CD14-positive monocyte (primary cell): ENCODE measurements around the gene ARHGAP15. TPM values are rescaled to one million over a fixed set of nuclear protein-coding genes. Genes with fewer than 3 reads are reported as not detected.

Experiments used
- DNase-seq, 3 donors: peaks; one replicate each; pipeline ENCODE4 v3.0.0-alpha.2; 2011 to 2022
- H2AFZ ChIP-seq: 2 replicates; pipeline ENCODE4 v1.6.0; 2012; ENCODE audit warnings: mild to moderate bottlenecking, low read depth, low read length, inconsistent platforms; ENCODE audit not compliant: insufficient read depth, poor library complexity, severe bottlenecking
- H3K27ac ChIP-seq, 2 donors: 1 replicate in 1 of 2; 2 replicates in 1 of 2; pipeline ENCODE4 v1.5.1; 2012 to 2013; ENCODE audit warnings: low read length in 2 of 2, control low read depth in 1 of 2, inconsistent platforms in 1 of 2, low read depth in 1 of 2, mild to moderate bottlenecking in 1 of 2
- H3K27me3 ChIP-seq, 2 donors: one replicate each; pipeline versions ENCODE4 v1.6.0 to v1.6.1; 2011 to 2013; ENCODE audit warnings: low read length in 2 of 2; ENCODE audit not compliant: control insufficient read depth in 2 of 2, insufficient read depth in 2 of 2
- H3K36me3 ChIP-seq, 2 donors: replicated peaks in 1 of 2; 1 replicate in 1 of 2; 2 replicates in 1 of 2; pipeline versions ENCODE4 v1.5.1 to v1.6.1; 2012 to 2013; ENCODE audit warnings: low read length in 2 of 2, control low read depth in 1 of 2, inconsistent platforms in 1 of 2, mild to moderate bottlenecking in 1 of 2; ENCODE audit not compliant: insufficient read depth in 2 of 2, control insufficient read depth in 1 of 2
- H3K4me1 ChIP-seq, 2 donors: 1 replicate in 1 of 2; 2 replicates in 1 of 2; pipeline versions ENCODE4 v1.5.1 to v1.6.1; 2012 to 2013; ENCODE audit warnings: low read length in 2 of 2, control low read depth in 1 of 2, inconsistent platforms in 1 of 2, mild to moderate bottlenecking in 1 of 2, moderate library complexity in 1 of 2; ENCODE audit not compliant: insufficient read depth in 2 of 2, control insufficient read depth in 1 of 2
- H3K4me2 ChIP-seq: replicated peaks from 2 replicates; pipeline ENCODE3; 2012; ENCODE audit warnings: low read length, moderate library complexity, mild to moderate bottlenecking; ENCODE audit not compliant: poor library complexity, severe bottlenecking; ENCODE audit errors: extremely low read depth
- H3K4me3 ChIP-seq, 3 experiments: fragments of 200-600 bp in 1 of 3; sonication (generic) in 1 of 3; replicated peaks in 1 of 3; 1 replicate in 2 of 3; 2 replicates in 1 of 3; pipeline ENCODE4 v1.5.1; 2011 to 2013; ENCODE audit warnings: low read length in 3 of 3, mild to moderate bottlenecking in 3 of 3, control low read depth in 2 of 3, low read depth in 2 of 3, inconsistent platforms in 1 of 3, moderate library complexity in 1 of 3
- H3K79me2 ChIP-seq: 2 replicates; pipeline ENCODE4 v1.6.0; 2012; ENCODE audit warnings: mild to moderate bottlenecking, control low read depth, inconsistent platforms, low read length, moderate library complexity; ENCODE audit not compliant: insufficient read depth
- H3K9ac ChIP-seq: 2 replicates; pipeline ENCODE4 v1.6.0; 2017; ENCODE audit warnings: low read length, mild to moderate bottlenecking; ENCODE audit not compliant: insufficient read depth, poor library complexity, severe bottlenecking
- H3K9me3 ChIP-seq, 2 donors: replicated peaks in 1 of 2; 1 replicate in 1 of 2; 2 replicates in 1 of 2; pipeline versions ENCODE4 v1.5.1 to v1.6.1; 2012 to 2013; ENCODE audit warnings: low read length in 2 of 2, control low read depth in 1 of 2; ENCODE audit not compliant: control insufficient read depth in 1 of 2, insufficient read depth in 1 of 2
- H4K20me1 ChIP-seq: 2 replicates; pipeline ENCODE4 v1.6.0; 2012; ENCODE audit warnings: mild to moderate bottlenecking, low read length, control low read depth, moderate library complexity; ENCODE audit not compliant: insufficient read depth
- H3K27ac Mint-ChIP-seq, 7 donors: one replicate each; pipeline ENCODE4 v1.8.0; 2020; ENCODE audit warnings: mild to moderate bottlenecking in 7 of 7, mixed read lengths in 7 of 7, moderate library complexity in 6 of 7, inconsistent platforms in 2 of 7
- H3K27me3 Mint-ChIP-seq, 3 donors: one replicate each; pipeline ENCODE4 v1.8.0; 2021 to 2022; ENCODE audit warnings: low read depth in 3 of 3, mild to moderate bottlenecking in 3 of 3, mixed read lengths in 3 of 3, moderate library complexity in 3 of 3, inconsistent platforms in 1 of 3
- H3K36me3 Mint-ChIP-seq, 2 donors: one replicate each; pipeline ENCODE4 v1.8.0; 2020; ENCODE audit warnings: mixed read lengths in 2 of 2, inconsistent platforms in 1 of 2, mild to moderate bottlenecking in 1 of 2
- H3K4me1 Mint-ChIP-seq: one replicate; pipeline ENCODE4 v1.8.0; 2020; ENCODE audit warnings: mild to moderate bottlenecking, mixed read lengths
- H3K4me3 Mint-ChIP-seq, 2 donors: one replicate each; pipeline ENCODE4 v1.8.0; 2020; ENCODE audit warnings: mild to moderate bottlenecking in 2 of 2, mixed read lengths in 2 of 2, moderate library complexity in 1 of 2
- H3K9me3 Mint-ChIP-seq, 7 donors: one replicate each; pipeline ENCODE4 v1.8.0; 2020 to 2022; ENCODE audit warnings: mixed read lengths in 7 of 7, mild to moderate bottlenecking in 6 of 7, moderate library complexity in 6 of 7, inconsistent platforms in 2 of 7
- CTCF ChIP-seq: fragments of 200-600 bp; IDR thresholded peaks from one replicate; pipeline ENCODE4 v1.8.0; 2022; ENCODE audit warnings: antibody characterized with exemption, mild to moderate bottlenecking
- WGBS: methylation state at CpG from one replicate; pipeline ENCODE4 v1.1.5; 2013; ENCODE audit warnings: missing lambda C conversion rate; ENCODE audit not compliant: insufficient coverage; 5-methylcytosine and 5-hydroxymethylcytosine counted together
- intact Hi-C, 2 donors: fragments of 100-400 bp; cut with micrococcal nuclease; formaldehyde crosslinking; loops; one replicate each; pipeline versions ENCODE4 v1.15.0 to v1.15.1; 2023
- polyA plus RNA-seq, 3 donors: library from polyadenylated mRNA; depleted of rRNA in 1 of 3; unstranded in 2 of 3; stranded (reverse) in 1 of 3; fragments of 300-500 nt in 2 of 3; fragments of >200 nt in 1 of 3; fragmentation: Illumina TruSeq in 2 of 3; gene quantifications; 1 replicate in 2 of 3; 2 replicates in 1 of 3; pipeline ENCODE4 v1.2.3, GENCODE V29; 2012 to 2021

ARHGAP15 gene
- polyA plus RNA-seq, 3 donors: 35.4 to 50.9 (median 50.7) TPM

GRCh38 chr2:143434445-143434844, 305.2 kb downstream of the ARHGAP15 start:
- no peak overlapping the region for H3K4me3 Mint-ChIP-seq
- no peak overlapping the region for H3K4me2 ChIP-seq
- no peak overlapping the region for H3K27ac ChIP-seq
- DNase-seq: no peak
- H3K9ac ChIP-seq: no peak overlapping the region
- H3K27me3 Mint-ChIP-seq: no peaks in the 10 kb centered on the region
- no peak overlapping the region for H3K4me3 ChIP-seq
- H4K20me1 ChIP-seq: no peaks in the 10 kb centered on the region
- H3K4me1 Mint-ChIP-seq: no peaks in the 10 kb centered on the region
- H3K9me3 ChIP-seq: no peaks in the 10 kb centered on the region
- H3K9me3 Mint-ChIP-seq: no peaks in the 10 kb centered on the region
- peaks cover 22 to 42% of the 10 kb centered on the region in 2 donors for H3K36me3 ChIP-seq
- no peaks in the 10 kb centered on the region for H3K4me1 ChIP-seq
- H3K36me3 Mint-ChIP-seq: peaks cover 18 to 25% of the 10 kb centered on the region in 2 donors
- no peaks in the 10 kb centered on the region for H3K27me3 ChIP-seq
- 100% methylated on average over 1 of the region's 3 CpGs for WGBS
- no peak overlapping the region for H3K27ac Mint-ChIP-seq
- H2AFZ ChIP-seq: no peak overlapping the region
- no peak for TF ChIP-seq CTCF
- no peaks in the 10 kb centered on the region for H3K79me2 ChIP-seq
- intact Hi-C loops: no loop called here

DNA sequence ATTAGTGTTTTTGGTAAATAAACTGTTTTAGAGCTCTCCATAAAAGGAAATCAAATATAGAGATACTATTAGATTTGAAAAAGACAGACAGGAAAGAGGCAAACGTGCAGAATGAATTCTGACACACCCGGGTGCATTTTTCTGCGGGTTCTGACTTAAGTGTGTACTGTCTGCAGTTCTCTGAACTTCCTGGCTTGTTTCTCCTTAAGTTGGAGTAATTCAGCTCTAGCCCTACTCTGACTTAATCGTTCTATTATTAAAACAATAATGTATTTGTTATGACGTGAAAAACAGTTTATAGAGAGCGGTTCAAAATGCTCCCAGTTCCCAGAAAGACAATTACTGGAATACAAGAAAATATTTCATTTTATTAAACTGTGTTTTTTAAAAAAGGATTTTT, 305.9 kb downstream of the ARHGAP15 start:
- Histone ChIP-seq H3K36me3 (peaks cover 22 to 42% of the 10 kb centered on the region in 2 donors), H3K4me3 (no peak overlapping the region), H3K79me2 (no peaks in the 10 kb centered on the region), H3K27me3 (no peaks in the 10 kb centered on the region), H3K27ac (no peak overlapping the region), H3K9ac (no peak overlapping the region), H3K9me3 (no peaks in the 10 kb centered on the region), H3K4me1 (no peaks in the 10 kb centered on the region), H3K4me2 (no peak overlapping the region), H4K20me1 (no peaks in the 10 kb centered on the region), H2AFZ (no peak overlapping the region)
- Mint-ChIP-seq H3K36me3 (peaks cover 22 to 28% of the 10 kb centered on the region in 2 donors), H3K4me1 (no peaks in the 10 kb centered on the region), H3K27me3 (no peaks in the 10 kb centered on the region), H3K4me3 (no peak overlapping the region), H3K9me3 (no peaks in the 10 kb centered on the region), H3K27ac (no peak overlapping the region)
- no peak for DNase-seq
- no peak for TF ChIP-seq CTCF
- 70% methylated on average over 2 of the region's 6 CpGs for WGBS
- intact Hi-C loops: no loop called here
